ENCODE results near the gene TSPAN5.

The TSPAN5 gene

DNA sequence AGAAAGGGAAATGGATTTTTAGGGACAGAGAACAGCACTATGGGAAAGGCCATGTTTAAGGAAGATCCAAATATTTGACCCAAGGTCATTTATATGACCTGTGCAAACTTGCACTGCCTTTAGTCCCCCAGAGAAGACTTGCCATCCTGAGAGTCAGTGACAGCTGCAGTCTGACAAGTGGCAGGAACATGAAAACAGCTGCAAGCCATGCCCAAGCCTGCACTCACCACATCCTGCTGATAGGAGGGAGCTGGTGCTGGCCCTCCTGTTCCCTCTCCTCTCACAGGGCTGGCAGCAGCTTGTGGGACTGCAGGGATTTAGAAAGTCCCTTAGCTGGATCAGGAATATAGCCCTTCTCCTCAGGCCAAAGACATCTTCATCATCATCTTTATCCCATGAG is 209.5 kb downstream of the TSPAN5 start:
- no peak for DNase-seq (ENCODE audit: low spot score)

DNA sequence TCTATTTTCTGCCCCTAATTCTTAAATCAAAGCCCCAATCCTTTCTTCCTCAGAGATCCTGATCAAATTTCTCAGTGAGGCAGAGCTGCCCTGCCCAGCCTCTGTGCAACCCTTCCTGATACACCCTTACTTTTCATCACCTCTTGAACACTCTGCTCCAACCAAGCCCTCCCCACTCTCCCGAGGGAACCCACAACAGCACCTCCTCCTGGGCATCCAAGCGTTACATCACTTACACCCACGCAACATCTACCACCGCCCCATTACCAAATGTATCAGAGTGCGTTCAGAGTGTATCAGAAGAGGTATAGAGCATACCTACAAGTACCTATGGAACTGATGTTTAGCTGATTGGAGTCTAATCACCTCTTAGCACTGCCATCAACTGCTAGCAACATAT is 210.8 kb downstream of the TSPAN5 start:
- no peak for DNase-seq (ENCODE audit: low spot score)

DNA sequence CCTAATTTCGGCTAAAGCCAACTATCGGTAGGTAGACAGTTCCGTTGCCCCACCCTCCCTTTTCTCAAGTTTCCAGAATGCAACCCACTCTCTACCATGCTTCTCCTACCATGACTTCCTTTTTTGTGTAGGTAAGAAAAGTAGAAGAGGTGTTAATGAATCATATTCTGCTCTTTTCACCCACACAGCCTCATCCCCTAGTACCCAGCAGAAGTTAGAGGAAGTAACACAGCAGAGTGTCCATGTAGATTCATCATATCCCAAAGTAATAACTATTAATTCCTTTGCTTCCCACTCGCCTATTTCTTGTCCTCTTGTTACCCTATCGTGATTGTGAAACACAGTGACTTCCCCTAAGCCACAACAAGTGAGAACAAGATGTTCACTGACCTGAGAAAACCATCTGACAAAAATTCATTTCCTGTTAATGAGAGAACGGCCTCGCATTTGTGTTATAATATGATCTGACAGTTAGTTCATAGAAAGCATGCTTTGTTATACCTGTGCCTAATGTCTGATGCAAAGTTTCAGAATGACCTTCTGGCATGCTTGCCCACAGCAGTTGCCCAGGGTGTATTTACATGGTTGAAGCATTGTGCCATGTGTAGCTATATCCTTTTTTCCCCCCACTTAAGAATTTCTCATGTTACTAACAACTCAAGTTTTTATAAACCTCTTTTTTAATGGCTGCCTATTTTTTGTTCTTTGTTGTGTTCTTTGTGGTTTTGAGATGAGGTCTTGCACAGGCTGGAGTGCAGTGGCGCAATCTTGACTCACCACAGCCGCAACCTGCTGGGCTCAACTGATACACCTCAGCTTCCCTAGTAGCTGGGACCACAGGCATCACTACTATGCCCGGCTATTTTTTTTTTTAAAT is 211.7 kb downstream of the TSPAN5 start:
- no peak for DNase-seq (ENCODE audit: low spot score)

DNA sequence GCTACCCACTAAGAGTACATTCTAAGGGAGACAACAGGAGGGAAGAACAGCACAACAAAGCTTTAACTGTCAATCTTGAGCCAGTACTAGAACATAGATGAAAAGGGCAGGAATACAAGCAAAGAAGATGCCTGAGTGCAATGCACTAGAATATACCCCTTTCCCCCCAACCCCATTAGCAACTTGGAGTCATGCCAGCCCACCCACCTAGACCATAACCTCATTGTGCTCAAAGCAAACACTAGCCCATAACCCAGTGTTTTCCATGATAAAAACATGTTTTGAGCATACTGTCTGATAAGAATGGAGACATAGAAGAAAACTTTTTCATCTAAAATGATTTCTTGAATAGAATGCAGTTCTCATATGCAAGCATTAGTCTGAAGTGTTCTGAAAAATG is 214.0 kb downstream of the TSPAN5 start:
- no peak for DNase-seq (ENCODE audit: low spot score)

DNA sequence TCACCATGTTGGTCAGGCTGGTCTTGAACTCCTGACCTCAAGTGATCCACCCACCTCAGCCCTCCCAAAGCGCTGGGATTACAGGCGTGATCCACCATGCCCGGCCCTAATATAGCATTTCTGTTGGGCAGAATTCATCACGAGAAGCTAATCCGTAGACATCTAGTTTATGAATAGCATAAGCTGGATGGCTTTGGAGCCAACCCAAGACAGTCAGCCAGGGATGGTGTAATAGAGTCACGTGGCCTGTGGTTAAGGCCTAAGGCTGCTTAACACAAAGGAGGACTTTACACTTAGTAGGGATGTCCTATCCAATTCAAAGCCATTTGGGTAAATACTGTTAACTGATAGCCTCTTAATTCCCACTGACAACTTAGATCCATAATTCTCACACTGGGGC is 223.6 kb downstream of the TSPAN5 start:
- no peak for DNase-seq (ENCODE audit: low spot score)

DNA sequence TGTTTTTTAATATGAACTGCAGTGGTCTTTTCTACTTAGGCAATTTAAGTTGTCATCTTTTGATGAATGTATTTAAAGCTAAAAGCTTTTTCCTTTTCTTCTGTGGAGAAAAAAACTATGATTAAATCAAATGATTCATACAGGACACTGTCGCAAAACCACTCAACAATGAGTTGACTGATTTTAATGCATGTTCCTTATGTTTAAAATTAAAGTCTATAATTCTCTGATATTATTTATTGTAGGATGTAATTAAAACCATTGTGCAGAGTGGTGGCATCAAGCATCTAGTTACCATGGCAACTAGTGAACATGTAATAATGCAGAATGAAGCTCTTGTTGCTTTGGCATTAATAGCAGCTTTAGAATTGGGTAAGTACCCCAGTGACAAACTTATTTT is 224.7 kb downstream of the TSPAN5 start:
- DNase-seq (ENCODE audit: low spot score) = no peak

DNA sequence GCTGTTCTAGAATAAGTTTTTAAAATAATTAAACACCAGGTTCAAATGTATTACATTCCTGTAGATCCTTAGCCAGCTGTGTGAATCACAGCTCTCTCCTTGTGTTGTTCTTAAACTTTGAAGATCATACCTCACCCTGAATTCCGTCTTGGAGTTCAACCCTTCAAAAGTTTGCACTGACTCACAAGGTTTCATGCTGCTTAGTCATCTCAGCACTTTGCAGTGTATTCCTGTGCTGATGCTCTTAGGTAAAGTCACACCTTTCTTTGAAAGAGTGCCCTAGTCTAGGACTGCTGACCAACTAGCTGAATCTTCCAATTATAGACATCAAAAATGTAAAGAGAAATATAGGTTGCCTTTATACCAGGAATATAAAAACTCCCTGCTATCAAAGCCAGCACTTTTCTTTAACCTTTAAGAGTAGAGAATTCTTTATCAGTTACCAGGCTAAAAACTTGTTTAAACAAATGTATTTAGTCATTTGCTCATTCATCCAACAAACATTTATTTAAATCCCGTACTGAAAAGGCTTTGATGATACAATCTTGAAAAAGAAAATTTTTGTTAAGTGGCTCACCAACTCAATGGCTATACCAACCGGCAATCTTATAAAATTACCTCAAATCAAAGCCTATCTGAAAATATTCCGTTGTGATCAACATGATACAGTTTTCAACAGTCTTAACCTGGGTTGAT is 227.6 kb downstream of the TSPAN5 start:
- no peak for DNase-seq (ENCODE audit: low spot score)

DNA sequence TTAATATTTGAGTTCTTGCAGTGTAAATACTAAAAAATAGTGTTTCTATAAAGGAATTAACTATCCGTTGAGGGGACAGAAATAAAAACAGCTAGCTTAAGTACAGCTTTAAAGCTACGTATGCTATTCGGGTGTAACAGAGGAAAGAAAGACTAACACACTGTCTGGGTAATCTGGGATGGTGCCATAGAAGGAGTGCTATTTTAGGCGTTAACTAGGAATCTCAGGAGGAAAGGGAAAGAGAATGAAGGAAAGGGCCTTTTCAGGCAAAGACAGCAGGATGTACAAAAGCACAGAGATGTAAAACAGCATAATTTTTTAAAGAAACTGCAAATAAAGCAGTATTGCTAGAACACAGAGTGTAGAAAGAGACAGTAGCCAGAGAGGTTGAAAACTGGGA is 235.4 kb downstream of the TSPAN5 start:
- no peak for DNase-seq (ENCODE audit: low spot score)

DNA sequence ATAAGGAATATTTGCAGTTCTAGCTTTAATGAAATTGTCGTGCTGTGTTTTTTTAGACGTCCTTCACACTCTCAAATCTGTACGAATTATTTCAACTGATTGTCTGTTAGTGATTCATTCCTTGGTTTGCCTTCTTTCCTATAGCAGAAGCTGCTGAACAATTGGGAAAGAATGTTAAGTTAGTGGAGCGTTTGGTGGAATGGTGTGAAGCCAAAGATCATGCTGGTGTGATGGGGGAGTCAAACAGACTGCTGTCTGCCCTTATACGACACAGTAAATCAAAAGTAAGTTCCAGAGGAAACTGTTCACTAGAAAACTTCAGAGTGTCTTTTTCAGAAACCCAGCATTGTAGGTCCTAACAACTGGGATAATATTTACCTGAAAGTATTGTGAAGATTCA is 237.3 kb downstream of the TSPAN5 start:
- DNase-seq (ENCODE audit: low spot score) = no peak
